HCT116 (cell line): Measurements from ENCODE around the gene RIMBP2. TPM values are rescaled to one million over a fixed set of nuclear protein-coding genes. Genes with fewer than 3 reads are reported as not detected.

Experiments used
- ATAC-seq: fragments of 200-7000 bp; cut with Tn5 transposase; 2 replicates; pipeline ENCODE4 v1.9.1; 2020; ENCODE audit warnings: mild to moderate bottlenecking, moderate library complexity
- BruUV-seq: library from RNA; stranded (reverse); fragments of 400-500 nt; replicated peaks from 2 replicates; lab custom pipeline; 2021; lab: Mats Ljungman, UMichigan
- CTCF ChIA-PET: fragments of 300-600 bp; sonication (Branson Sonifier 250); formaldehyde crosslinking; loops from one replicate; lab custom pipeline; 2021; ENCODE audit warnings: antibody characterized with exemption; lab: Charles Lee
- POLR2A ChIA-PET: fragments of 300-600, 350-600 bp; sonication (Branson Sonifier 250); formaldehyde crosslinking; loops from one replicate; lab custom pipeline; 2021; ENCODE audit warnings: antibody characterized with exemption; lab: Charles Lee
- RAD21 ChIA-PET, 2 experiments: fragments of 300-600 bp; sonication (Branson Sonifier 250); formaldehyde crosslinking; loops; one replicate each; lab custom pipeline; 2023; ENCODE audit warnings: low total read pairs in 2 of 2; ENCODE audit not compliant: uncharacterized antibody in 2 of 2, unreplicated experiment in 2 of 2, low non-redundant PET in 1 of 2; lab: Charles Lee
- DNase-seq: peaks from one replicate; pipeline ENCODE4 v3.0.0-alpha.2; 2010; ENCODE audit warnings: low read depth, low spot score
- H2AFZ ChIP-seq: fragments of 200-600 bp; shearing (Covaris generic), sonication (generic); 2 replicates; pipeline ENCODE4 v1.6.1; 2017; ENCODE audit warnings: low read depth, mixed run types, mixed read lengths, antibody characterized with exemption, low read length; ENCODE audit not compliant: poor library complexity, severe bottlenecking
- H3K27ac ChIP-seq: 2 replicates; pipeline ENCODE4 v1.5.1; 2012; ENCODE audit warnings: low read depth, low read length
- H3K27me3 ChIP-seq: fragments of 200-600 bp; sonication (generic); 2 replicates; pipeline ENCODE4 v1.6.1; 2016; ENCODE audit warnings: mixed run types, low read length, mixed read lengths; ENCODE audit not compliant: insufficient read depth
- H3K36me3 ChIP-seq, 2 experiments: fragments of 200-500 bp in 1 of 2; fragments of 200-600 bp in 1 of 2; sonication (Bioruptor generic) in 1 of 2; sonication (generic) in 1 of 2; 2 replicates each; pipeline versions ENCODE4 v1.5.1 to v1.6.1; 2014 to 2016; ENCODE audit warnings: low read length in 2 of 2, inconsistent platforms in 1 of 2, mixed read lengths in 1 of 2, mixed run types in 1 of 2; ENCODE audit not compliant: insufficient read depth in 2 of 2, control insufficient read depth in 1 of 2
- H3K4me1 ChIP-seq, 2 experiments: fragments of 200-600 bp in 1 of 2; sonication (generic) in 1 of 2; 2 replicates each; pipeline versions ENCODE4 v1.5.1 to v1.6.1; 2012 to 2017; ENCODE audit warnings: low read length in 2 of 2, inconsistent platforms in 1 of 2, mild to moderate bottlenecking in 1 of 2, mixed read lengths in 1 of 2, mixed run types in 1 of 2, moderate library complexity in 1 of 2; ENCODE audit not compliant: insufficient read depth in 2 of 2, control insufficient read depth in 1 of 2
- H3K4me2 ChIP-seq: fragments of 200-600 bp; sonication (generic); 2 replicates; pipeline ENCODE4 v1.6.1; 2017; ENCODE audit warnings: mixed run types, low read length, mixed read lengths
- H3K4me3 ChIP-seq, 2 experiments: fragments of 200-600 bp in 1 of 2; sonication (generic) in 1 of 2; replicated peaks in 1 of 2; 2 replicates each; pipeline ENCODE4 v1.5.1; 2011 to 2016; ENCODE audit warnings: low read length in 2 of 2, control low read depth in 1 of 2, low read depth in 1 of 2, mild to moderate bottlenecking in 1 of 2, mixed read lengths in 1 of 2, mixed run types in 1 of 2
- H3K79me2 ChIP-seq: fragments of 200-600 bp; sonication (generic); 2 replicates; pipeline ENCODE4 v1.6.1; 2017; ENCODE audit warnings: mild to moderate bottlenecking, mixed run types, low read length, moderate library complexity, mixed read lengths; ENCODE audit not compliant: insufficient read depth
- H3K9ac ChIP-seq: fragments of 200-600 bp; sonication (generic); 2 replicates; pipeline ENCODE4 v1.6.1; 2016; ENCODE audit warnings: low read length, mixed read lengths
- H3K9me2 ChIP-seq: fragments of 200-600 bp; sonication (generic), shearing (Covaris generic); 2 replicates; pipeline ENCODE4 v1.6.1; 2017; ENCODE audit warnings: mixed run types, mild to moderate bottlenecking, moderate library complexity; ENCODE audit not compliant: insufficient read depth
- H3K9me3 ChIP-seq, 2 experiments: fragments of 200-500 bp in 1 of 2; fragments of 200-600 bp in 1 of 2; sonication (Bioruptor generic) in 1 of 2; sonication (generic) in 1 of 2; 2 replicates each; pipeline ENCODE4 v1.6.1; 2014 to 2017; ENCODE audit warnings: low read length in 2 of 2, mixed read lengths in 2 of 2, inconsistent platforms in 1 of 2, low read depth in 1 of 2, mild to moderate bottlenecking in 1 of 2, mixed run types in 1 of 2, moderate library complexity in 1 of 2; ENCODE audit not compliant: control insufficient read depth in 1 of 2, insufficient read depth in 1 of 2
- H4K20me1 ChIP-seq: fragments of 200-600 bp; sonication (generic), shearing (Covaris generic); 2 replicates; pipeline ENCODE4 v1.6.1; 2017; ENCODE audit warnings: mixed run types, mild to moderate bottlenecking, moderate library complexity; ENCODE audit not compliant: insufficient read depth
- CBX3 ChIP-seq: IDR thresholded peaks from 2 replicates; pipeline ENCODE4 v1.6.1; 2012; ENCODE audit warnings: low read depth
- CEBPB ChIP-seq: IDR thresholded peaks from 2 replicates; pipeline ENCODE4 v1.6.1; 2012; ENCODE audit warnings: low read depth
- CTCF ChIP-seq, 3 experiments: fragments of 200-600 bp in 1 of 3; sonication (generic) in 1 of 3; IDR thresholded peaks in 2 of 3; conservative IDR thresholded peaks in 1 of 3; 2 replicates each; pipeline ENCODE4 v1.5.1; 2012 to 2017; ENCODE audit warnings: low read depth in 2 of 3, low read length in 2 of 3, antibody characterized with exemption in 1 of 3, borderline replicate concordance in 1 of 3, control low read depth in 1 of 3, mild to moderate bottlenecking in 1 of 3, mixed read lengths in 1 of 3, mixed run types in 1 of 3, moderate library complexity in 1 of 3; ENCODE audit not compliant: insufficient read depth in 1 of 3
- EGR1 ChIP-seq: IDR thresholded peaks from 2 replicates; pipeline ENCODE4 v1.6.1; 2012; ENCODE audit warnings: low read depth
- ELF1 ChIP-seq: IDR thresholded peaks from 2 replicates; pipeline ENCODE4 v1.6.1; 2012; ENCODE audit warnings: low read depth, borderline replicate concordance
- EZH2 ChIP-seq: fragments of 200-600 bp; sonication (generic); IDR thresholded peaks from 2 replicates; pipeline ENCODE4 v1.6.1; 2017; ENCODE audit warnings: antibody characterized with exemption, mixed run types
- FOSL1 ChIP-seq: IDR thresholded peaks from 2 replicates; pipeline ENCODE4 v1.6.1; 2012; ENCODE audit warnings: low read depth
- JUND ChIP-seq: IDR thresholded peaks from 2 replicates; pipeline ENCODE4 v1.6.1; 2012
- MAX ChIP-seq: IDR thresholded peaks from 2 replicates; pipeline ENCODE4 v1.6.1; 2012
- POLR2A ChIP-seq: IDR thresholded peaks from 2 replicates; pipeline ENCODE4 v1.7.0; 2011; ENCODE audit warnings: borderline replicate concordance; ENCODE audit not compliant: insufficient read depth, insufficient read length; ENCODE audit errors: extremely low read depth
- POLR2AphosphoS5 ChIP-seq: IDR thresholded peaks from 2 replicates; pipeline ENCODE4 v1.6.1; 2011; ENCODE audit warnings: mild to moderate bottlenecking, low read depth, low read length, moderate library complexity
- RAD21 ChIP-seq: IDR thresholded peaks from 2 replicates; pipeline ENCODE4 v1.6.1; 2012; ENCODE audit warnings: low read depth, mild to moderate bottlenecking
- REST ChIP-seq: IDR thresholded peaks from 2 replicates; pipeline ENCODE4 v1.6.1; 2012; ENCODE audit warnings: low read depth
- SIN3A ChIP-seq: IDR thresholded peaks from 2 replicates; pipeline ENCODE4 v1.6.1; 2012; ENCODE audit warnings: low read depth
- SP1 ChIP-seq: IDR thresholded peaks from 2 replicates; pipeline ENCODE4 v1.6.1; 2012; ENCODE audit warnings: low read depth
- SRF ChIP-seq: IDR thresholded peaks from 2 replicates; pipeline ENCODE4 v1.6.1; 2012; ENCODE audit warnings: low read depth
- TCF7L2 ChIP-seq: IDR thresholded peaks from 2 replicates; pipeline ENCODE4 v1.7.0; 2011; ENCODE audit warnings: borderline replicate concordance, inconsistent platforms; ENCODE audit not compliant: insufficient read depth, insufficient read length; ENCODE audit errors: extremely low read depth
- ZBTB33 ChIP-seq: IDR thresholded peaks from 2 replicates; pipeline ENCODE4 v1.6.1; 2011; ENCODE audit warnings: mild to moderate bottlenecking, low read length, moderate library complexity; ENCODE audit not compliant: insufficient replicate concordance; ENCODE audit errors: extremely low read depth
- ZFX ChIP-seq: fragments of 450-650 bp; IDR thresholded peaks from 2 replicates; pipeline ENCODE4 v1.6.1; 2017
- ZNF274 ChIP-seq: fragments of 200-500 bp; sonication (Bioruptor generic); IDR thresholded peaks from 2 replicates; pipeline ENCODE4 v1.6.1; 2014; ENCODE audit warnings: mild to moderate bottlenecking, low read depth, low read length, inconsistent platforms
- intact Hi-C: fragments of 100-400 bp; cut with micrococcal nuclease; formaldehyde crosslinking; loops from 2 replicates; pipeline ENCODE4 v1.10.0; 2022
- total RNA-seq: library from RNA; stranded (reverse); gene quantifications from one replicate; pipeline ENCODE4 v1.2.1, GENCODE V29; 2021; ENCODE audit not compliant: unreplicated experiment

The RIMBP2 gene
- total RNA-seq, 1 experiment from 2014 or later, result not detected

- DNase-seq (no peak), ATAC-seq (no peak)
- ChIA-PET POLR2A (no interaction called here), CTCF (no interaction called here), RAD21 (no interaction called here)
- no peaks in the 10 kb centered on the region for H3K9me2 ChIP-seq
- no peak overlapping the region for H3K27ac ChIP-seq
- H3K4me3 ChIP-seq, result no peak overlapping the region
- no peaks in the 10 kb centered on the region for H3K27me3 ChIP-seq
- 0 out of 4 replicates have a peak, but pooled peaks cover 0 to 8% of the 10 kb centered on the region in 2 experiments for H3K9me3 ChIP-seq
- no peaks in the 10 kb centered on the region for H3K36me3 ChIP-seq
- peaks cover 0 to 3% of the 10 kb centered on the region in 2 experiments; a peak in 1 of 4 replicates for H3K4me1 ChIP-seq
- TF ChIP-seq EZH2 (no peak), POLR2AphosphoS5 (no peak), SRF (no peak), POLR2A (no peak), SIN3A (no peak), TCF7L2 (no peak), ZNF274 (no peak), CTCF (IDR thresholded peaks at IDR 0.05 in 2 of 3, conservative IDR thresholded peaks at IDR 0.05 in 1 of 3; ENCODE audit: borderline replicate concordance in 1 of 3, insufficient read depth in 1 of 3, low read depth in 2 of 3, low read length in 2 of 3) (no peak), RAD21 (no peak), ELF1 (no peak), JUND (no peak), CBX3 (no peak), FOSL1 (no peak), ZFX (no peak), REST (no peak), ZBTB33 (no peak), SP1 (no peak), CEBPB (no peak), EGR1 (no peak), MAX (no peak)
- H3K79me2 ChIP-seq, result no peaks in the 10 kb centered on the region
- no peak overlapping the region for H2AFZ ChIP-seq
- intact Hi-C loops, result no loop called here
- no peaks in the 10 kb centered on the region for H4K20me1 ChIP-seq
- BruUV-seq, result no TSS peak
- H3K9ac ChIP-seq, result no peak overlapping the region
- no peak overlapping the region for H3K4me2 ChIP-seq
These were observed 150.9 kb downstream of the RIMBP2 start for GRCh38 chr12:130565189-130565588.
